Osteoblast (primary cell): Measurements from ENCODE around the gene SEMA3A. TPM values are rescaled to one million over a fixed set of nuclear protein-coding genes. Genes with fewer than 3 reads are reported as not detected.

Experiments
- DNase-seq: peaks from one replicate; pipeline ENCODE4 v3.0.0; 2011; ENCODE audit warnings: low spot score, mixed read lengths; ENCODE audit not compliant: insufficient read length; ENCODE audit errors: missing footprints
- H2AFZ ChIP-seq: 2 replicates; pipeline ENCODE4 v1.6.0; 2011; ENCODE audit warnings: mild to moderate bottlenecking, low read length
- H3K27ac ChIP-seq: 2 replicates; pipeline ENCODE4 v1.5.1; 2011; ENCODE audit warnings: mild to moderate bottlenecking, low read depth, low read length, moderate library complexity
- H3K27me3 ChIP-seq: 2 replicates; pipeline ENCODE4 v1.6.0; 2012; ENCODE audit warnings: mild to moderate bottlenecking, control low read depth, inconsistent platforms, low read length, moderate library complexity; ENCODE audit not compliant: insufficient read depth
- H3K36me3 ChIP-seq: 2 replicates; pipeline ENCODE4 v1.5.1; 2011; ENCODE audit warnings: mild to moderate bottlenecking, low read length, control low read depth, moderate library complexity; ENCODE audit not compliant: insufficient read depth
- H3K4me1 ChIP-seq: 2 replicates; pipeline ENCODE4 v1.5.1; 2011; ENCODE audit warnings: mild to moderate bottlenecking, low read length, control low read depth, moderate library complexity; ENCODE audit not compliant: insufficient read depth
- H3K4me2 ChIP-seq: 2 replicates; pipeline ENCODE4 v1.6.0; 2011; ENCODE audit warnings: mild to moderate bottlenecking, low read length; ENCODE audit not compliant: insufficient read depth
- H3K4me3 ChIP-seq: fragments of 200-600 bp; sonication (generic); 3 replicates; pipeline ENCODE4 v1.5.1; 2012; ENCODE audit warnings: mild to moderate bottlenecking, low read length, inconsistent platforms; ENCODE audit not compliant: insufficient read depth
- H3K79me2 ChIP-seq: 2 replicates; pipeline ENCODE4 v1.6.0; 2012; ENCODE audit warnings: mild to moderate bottlenecking, low read length, control low read depth, inconsistent platforms; ENCODE audit not compliant: insufficient read depth
- H3K9me3 ChIP-seq: 2 replicates; pipeline ENCODE4 v1.5.1; 2011; ENCODE audit warnings: low read depth, low read length, control low read depth
- H4K20me1 ChIP-seq: 2 replicates; pipeline ENCODE4 v1.6.0; 2012; ENCODE audit warnings: mild to moderate bottlenecking, low read length, control low read depth; ENCODE audit not compliant: insufficient read depth
- total RNA-seq: library from RNA; depleted of rRNA; stranded (reverse); fragments of >200 nt; gene quantifications from 2 replicates; pipeline ENCODE4 v1.2.3, GENCODE V29; 2012
- TF ChIP-seq, protein P1 (sequence below): IDR thresholded peaks from 2 replicates; pipeline ENCODE4 v1.5.1; 2011; ENCODE audit warnings: mild to moderate bottlenecking, low read depth, low read length, moderate library complexity; ENCODE audit errors: extremely low read depth

Gene SEMA3A
- total RNA-seq, 1 donor, result 2.5 TPM

DNA sequence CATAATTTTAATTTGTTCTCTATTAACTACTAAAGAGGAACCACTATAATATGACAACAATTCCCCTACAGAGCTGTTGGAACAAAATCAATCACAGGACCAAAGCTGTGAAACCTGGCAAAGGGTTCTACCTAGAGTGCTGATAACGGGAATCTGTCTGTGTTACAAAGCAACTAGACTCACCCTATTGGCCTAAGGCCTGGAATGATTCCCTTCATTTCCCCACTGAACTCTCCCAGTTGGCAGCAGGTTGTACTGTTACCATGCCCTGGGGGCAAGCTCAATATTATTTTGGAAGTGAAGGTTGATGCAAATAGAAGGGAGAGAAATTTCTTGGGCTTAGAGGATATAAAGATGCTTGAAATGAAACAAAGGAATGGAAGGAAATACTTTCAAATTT lies 81.8 kb downstream of the SEMA3A start:
- DNase-seq, result no peak
- peak overlapping the region; percentile 31 for H3K4me2 ChIP-seq

DNA sequence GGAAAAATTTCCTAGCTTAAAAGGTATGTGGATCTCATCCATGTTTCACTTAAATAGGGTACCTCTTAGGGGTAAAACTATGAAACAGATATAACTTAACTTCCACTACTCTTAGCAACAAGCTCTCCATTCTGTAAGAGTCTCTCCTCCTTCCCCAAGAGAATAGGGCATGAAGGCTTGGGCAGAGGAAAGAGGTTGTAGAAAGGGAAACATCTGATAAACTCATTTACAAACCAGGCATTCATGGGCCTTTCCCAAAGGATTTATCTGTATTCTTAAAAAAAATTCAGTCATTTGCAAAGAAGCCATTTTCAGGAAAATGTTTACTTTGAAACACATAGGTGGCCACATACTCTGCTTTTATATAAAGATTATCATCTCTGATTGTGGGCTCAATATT lies 82.7 kb downstream of the SEMA3A start:
- H3K4me1 ChIP-seq, result peaks cover 12% of the 10 kb centered on the region

More for the DNA sequence above, 81.8 kb downstream of the SEMA3A start:
- Histone ChIP-seq H2AFZ (no peak overlapping the region), H3K9me3 (no peaks in the 10 kb centered on the region), H4K20me1 (no peaks in the 10 kb centered on the region), H3K27me3 (no peaks in the 10 kb centered on the region), H3K79me2 (no peaks in the 10 kb centered on the region), H3K4me1 (peaks cover 12% of the 10 kb centered on the region), H3K4me3 (no peak overlapping the region), H3K27ac (no peak overlapping the region), H3K36me3 (no peaks in the 10 kb centered on the region)
- TF ChIP-seq, protein P1, sequence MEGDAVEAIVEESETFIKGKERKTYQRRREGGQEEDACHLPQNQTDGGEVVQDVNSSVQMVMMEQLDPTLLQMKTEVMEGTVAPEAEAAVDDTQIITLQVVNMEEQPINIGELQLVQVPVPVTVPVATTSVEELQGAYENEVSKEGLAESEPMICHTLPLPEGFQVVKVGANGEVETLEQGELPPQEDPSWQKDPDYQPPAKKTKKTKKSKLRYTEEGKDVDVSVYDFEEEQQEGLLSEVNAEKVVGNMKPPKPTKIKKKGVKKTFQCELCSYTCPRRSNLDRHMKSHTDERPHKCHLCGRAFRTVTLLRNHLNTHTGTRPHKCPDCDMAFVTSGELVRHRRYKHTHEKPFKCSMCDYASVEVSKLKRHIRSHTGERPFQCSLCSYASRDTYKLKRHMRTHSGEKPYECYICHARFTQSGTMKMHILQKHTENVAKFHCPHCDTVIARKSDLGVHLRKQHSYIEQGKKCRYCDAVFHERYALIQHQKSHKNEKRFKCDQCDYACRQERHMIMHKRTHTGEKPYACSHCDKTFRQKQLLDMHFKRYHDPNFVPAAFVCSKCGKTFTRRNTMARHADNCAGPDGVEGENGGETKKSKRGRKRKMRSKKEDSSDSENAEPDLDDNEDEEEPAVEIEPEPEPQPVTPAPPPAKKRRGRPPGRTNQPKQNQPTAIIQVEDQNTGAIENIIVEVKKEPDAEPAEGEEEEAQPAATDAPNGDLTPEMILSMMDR, result no peak

DNA sequence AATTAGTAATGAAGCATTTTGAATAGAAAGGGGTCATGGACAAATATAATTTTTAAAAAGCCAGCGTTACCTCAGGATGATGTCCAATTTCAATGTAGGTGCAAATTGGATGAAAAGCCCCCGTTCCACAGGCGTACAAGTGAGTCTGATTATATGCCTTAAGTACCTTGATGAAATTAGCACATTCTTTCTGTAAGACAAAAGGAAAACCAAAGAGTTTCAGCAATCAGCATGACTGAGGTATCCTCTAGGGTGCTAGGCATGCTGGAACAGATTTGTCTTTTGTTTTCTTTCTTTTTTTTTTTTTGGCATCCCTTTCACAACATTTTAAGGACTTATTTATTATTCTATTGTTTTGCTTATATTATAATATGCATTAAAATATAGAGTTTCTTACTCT lies 84.2 kb downstream of the SEMA3A start:
- H3K9me3 ChIP-seq, result no peaks in the 10 kb centered on the region
- DNase-seq, result no peak
- no peaks in the 10 kb centered on the region for H3K36me3 ChIP-seq
- peaks cover 12% of the 10 kb centered on the region for H3K4me1 ChIP-seq
- H3K27ac ChIP-seq, result no peak overlapping the region
- H4K20me1 ChIP-seq, result no peaks in the 10 kb centered on the region
- H3K4me3 ChIP-seq, result no peak overlapping the region
- no peak overlapping the region for H2AFZ ChIP-seq
- TF ChIP-seq, protein P1, result no peak
- H3K4me2 ChIP-seq, result no peak overlapping the region
- H3K79me2 ChIP-seq, result no peaks in the 10 kb centered on the region
- no peaks in the 10 kb centered on the region for H3K27me3 ChIP-seq

More for the DNA sequence above, 82.7 kb downstream of the SEMA3A start:
- no peaks in the 10 kb centered on the region for H4K20me1 ChIP-seq
- H3K27ac ChIP-seq, result no peak overlapping the region
- no peaks in the 10 kb centered on the region for H3K79me2 ChIP-seq
- no peak for DNase-seq
- H3K4me2 ChIP-seq, result no peak overlapping the region
- H3K27me3 ChIP-seq, result no peaks in the 10 kb centered on the region
- no peak overlapping the region for H3K4me3 ChIP-seq
- no peaks in the 10 kb centered on the region for H3K36me3 ChIP-seq
- TF ChIP-seq, protein P1, result no peak
- no peak overlapping the region for H2AFZ ChIP-seq
- no peaks in the 10 kb centered on the region for H3K9me3 ChIP-seq

DNA sequence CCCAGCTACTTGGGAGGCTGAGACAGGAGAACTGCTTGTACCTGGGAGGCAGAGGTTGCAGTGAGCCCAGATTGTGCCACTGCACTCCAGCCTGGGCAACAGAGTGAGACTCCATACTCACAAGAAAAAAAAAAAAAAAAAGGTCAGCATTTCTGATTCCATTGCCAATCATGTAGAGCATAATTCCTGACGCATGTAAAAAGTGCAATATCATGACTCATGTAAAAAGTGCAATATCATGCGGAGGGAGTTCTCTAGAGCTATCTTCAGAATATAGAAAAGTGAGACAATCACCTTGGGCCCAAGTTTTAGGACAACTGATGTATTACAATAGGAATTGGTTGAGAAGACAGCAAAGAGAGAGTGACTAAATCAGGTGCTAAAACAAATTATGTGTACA lies 85.8 kb downstream of the SEMA3A start:
- Histone ChIP-seq H3K79me2 (no peaks in the 10 kb centered on the region), H3K27me3 (no peaks in the 10 kb centered on the region), H3K4me1 (peaks cover 11% of the 10 kb centered on the region), H3K4me3 (no peak overlapping the region), H3K36me3 (no peaks in the 10 kb centered on the region), H2AFZ (no peak overlapping the region), H4K20me1 (no peaks in the 10 kb centered on the region), H3K9me3 (no peaks in the 10 kb centered on the region), H3K27ac (no peak overlapping the region), H3K4me2 (no peak overlapping the region)
- no peak for DNase-seq
- TF ChIP-seq, protein P1, result no peak
